Measurements from ENCODE around the gene FHDC1.

Gene FHDC1

GRCh38 chr4:152900395-152900794 is 35.7 kb upstream of the FHDC1 start:
- H3K79me2 ChIP-seq (ENCODE audit: insufficient read depth, low read length), result no peaks in the 10 kb centered on the region
- no peak overlapping the region for H3K4me3 ChIP-seq (ENCODE audit: insufficient read depth, low read length, poor library complexity, severe bottlenecking)
- H3K9me2 ChIP-seq (replicated peaks; ENCODE audit: insufficient read depth, low read length), result no peaks in the 10 kb centered on the region
- no peak for TF ChIP-seq EZH2phosphoT487 (conservative IDR thresholded peaks at IDR 0.05; ENCODE audit: low read length)
- TF ChIP-seq CTCF (IDR thresholded peaks at IDR 0.05; ENCODE audit: insufficient read depth, low read length, poor library complexity, severe bottlenecking), result no peak
- H2AFZ ChIP-seq (ENCODE audit: low read depth, low read length, severe bottlenecking), result no peak overlapping the region
- no peaks in the 10 kb centered on the region for H3F3A ChIP-seq (ENCODE audit: insufficient read depth)
- H3K9me3 ChIP-seq (ENCODE audit: insufficient read depth, low read length), result no peaks in the 10 kb centered on the region
- no peak overlapping the region for H3K4me2 ChIP-seq (ENCODE audit: low read depth, low read length, poor library complexity, severe bottlenecking)
- no peaks in the 10 kb centered on the region for H3K27me3 ChIP-seq (ENCODE audit: low read length)
- H4K20me1 ChIP-seq (ENCODE audit: low read depth, low read length), result 0 out of 2 replicates have a peak, but pooled peaks cover 3% of the 10 kb centered on the region
- no peak overlapping the region for H3K9ac ChIP-seq (ENCODE audit: low read length)
- H3K36me3 ChIP-seq (ENCODE audit: low read length), result no peaks in the 10 kb centered on the region
- no peak overlapping the region for H3K27ac ChIP-seq (ENCODE audit: low read depth, low read length)

GRCh38 chr4:152901205-152901604 is 34.9 kb upstream of the FHDC1 start:
- Histone ChIP-seq H3F3A (ENCODE audit: insufficient read depth) (no peaks in the 10 kb centered on the region), H3K36me3 (ENCODE audit: low read length) (no peaks in the 10 kb centered on the region), H3K9me3 (ENCODE audit: insufficient read depth, low read length) (no peaks in the 10 kb centered on the region), H3K27ac (ENCODE audit: low read depth, low read length) (no peak overlapping the region), H3K27me3 (ENCODE audit: low read length) (no peaks in the 10 kb centered on the region), H3K4me2 (ENCODE audit: low read depth, low read length, poor library complexity, severe bottlenecking) (no peak overlapping the region), H3K4me3 (ENCODE audit: insufficient read depth, low read length, poor library complexity, severe bottlenecking) (no peak overlapping the region), H3K9ac (ENCODE audit: low read length) (no peak overlapping the region), H3K9me2 (replicated peaks; ENCODE audit: insufficient read depth, low read length) (no peaks in the 10 kb centered on the region), H3K79me2 (ENCODE audit: insufficient read depth, low read length) (no peaks in the 10 kb centered on the region), H4K20me1 (ENCODE audit: low read depth, low read length) (0 out of 2 replicates have a peak, but pooled peaks cover 3% of the 10 kb centered on the region), H2AFZ (ENCODE audit: low read depth, low read length, severe bottlenecking) (no peak overlapping the region)
- TF ChIP-seq CTCF (IDR thresholded peaks at IDR 0.05; ENCODE audit: insufficient read depth, low read length, poor library complexity, severe bottlenecking) (no peak), EZH2phosphoT487 (conservative IDR thresholded peaks at IDR 0.05; ENCODE audit: low read length) (no peak)

- Histone ChIP-seq H3K27me3 (ENCODE audit: low read length) (no peaks in the 10 kb centered on the region), H4K20me1 (ENCODE audit: low read depth, low read length) (0 out of 2 replicates have a peak, but pooled peaks cover 3% of the 10 kb centered on the region), H3K9ac (ENCODE audit: low read length) (no peak overlapping the region), H3K9me2 (replicated peaks; ENCODE audit: insufficient read depth, low read length) (no peaks in the 10 kb centered on the region), H2AFZ (ENCODE audit: low read depth, low read length, severe bottlenecking) (no peak overlapping the region), H3K4me3 (ENCODE audit: insufficient read depth, low read length, poor library complexity, severe bottlenecking) (no peak overlapping the region), H3K9me3 (ENCODE audit: insufficient read depth, low read length) (no peaks in the 10 kb centered on the region), H3F3A (ENCODE audit: insufficient read depth) (no peaks in the 10 kb centered on the region), H3K4me2 (ENCODE audit: low read depth, low read length, poor library complexity, severe bottlenecking) (no peak overlapping the region), H3K36me3 (ENCODE audit: low read length) (no peaks in the 10 kb centered on the region), H3K79me2 (ENCODE audit: insufficient read depth, low read length) (no peaks in the 10 kb centered on the region), H3K27ac (ENCODE audit: low read depth, low read length) (no peak overlapping the region)
- TF ChIP-seq CTCF (IDR thresholded peaks at IDR 0.05; ENCODE audit: insufficient read depth, low read length, poor library complexity, severe bottlenecking) (no peak), EZH2phosphoT487 (conservative IDR thresholded peaks at IDR 0.05; ENCODE audit: low read length) (no peak)
Measured at GRCh38 chr4:152903658-152904057, 32.5 kb upstream of the FHDC1 start.
